WTC11 (cell line): ENCODE data around the gene TNS3. TPM values are rescaled to one million over a fixed set of nuclear protein-coding genes. Genes with fewer than 3 reads are reported as not detected.

Source experiments
- ATAC-seq: fragments of 200-7000 bp; cut with Tn5 transposase; 2 replicates; pipeline ENCODE4 v1.10.0; 2021; ENCODE audit warnings: mild to moderate bottlenecking, moderate library complexity
- CTCF ChIA-PET: fragments of 300-600 bp; sonication (Branson Sonifier 250); formaldehyde crosslinking; loops from one replicate; lab custom pipeline; 2021; ENCODE audit warnings: antibody characterized with exemption; lab: Charles Lee
- POLR2A ChIA-PET: fragments of 350-600 bp; sonication (Branson Sonifier 250); formaldehyde crosslinking; loops from one replicate; lab custom pipeline; 2021; ENCODE audit warnings: antibody characterized with exemption; lab: Charles Lee
- DNase-seq: peaks from one replicate; pipeline ENCODE4 v3.0.0; 2021; ENCODE audit warnings: low spot score
- H3K27ac Mint-ChIP-seq: 2 replicates; pipeline ENCODE4 v1.8.0; 2021; ENCODE audit warnings: mixed read lengths
- H3K27me3 Mint-ChIP-seq: 2 replicates; pipeline ENCODE4 v1.8.0; 2021; ENCODE audit warnings: low read depth, mild to moderate bottlenecking, moderate library complexity, mixed read lengths
- H3K36me3 Mint-ChIP-seq: 2 replicates; pipeline ENCODE4 v1.8.0; 2021; ENCODE audit warnings: mixed read lengths
- H3K4me1 Mint-ChIP-seq: 2 replicates; pipeline ENCODE4 v1.8.0; 2022; ENCODE audit warnings: mixed read lengths
- H3K4me3 Mint-ChIP-seq: 2 replicates; pipeline ENCODE4 v1.8.0; 2021; ENCODE audit warnings: mild to moderate bottlenecking, moderate library complexity, mixed read lengths
- H3K9me3 Mint-ChIP-seq: 2 replicates; pipeline ENCODE4 v1.8.0; 2021; ENCODE audit warnings: mixed read lengths
- AR ChIP-seq: fragments of 250-450 bp; sonication (Bioruptor Pico); IDR thresholded peaks from 2 replicates; pipeline ENCODE4 v1.9.0; 2021; ENCODE audit warnings: mild to moderate bottlenecking
- FOXJ3 ChIP-seq: sonication (generic); formaldehyde crosslinking; IDR thresholded peaks from 2 replicates; pipeline ENCODE4 v1.9.0; 2021; ENCODE audit warnings: missing genetic modification reagents, mild to moderate bottlenecking, borderline replicate concordance
- FOXP1 ChIP-seq: sonication (generic); formaldehyde crosslinking; IDR thresholded peaks from 2 replicates; pipeline ENCODE4 v1.8.0; 2022; ENCODE audit warnings: missing genetic modification reagents, mild to moderate bottlenecking, moderate library complexity, borderline replicate concordance
- GTF2I ChIP-seq: fragments of 250-450 bp; sonication (Bioruptor Pico); conservative IDR thresholded peaks from 2 replicates; pipeline ENCODE4 v1.4.0; 2021; ENCODE audit warnings: mild to moderate bottlenecking
- IRF2 ChIP-seq: sonication (generic); formaldehyde crosslinking; IDR thresholded peaks from 2 replicates; pipeline ENCODE4 v1.8.0; 2022; ENCODE audit warnings: low read depth, missing genetic modification reagents, borderline replicate concordance
- JAZF1 ChIP-seq: fragments of 250-450 bp; sonication (Bioruptor Pico); IDR thresholded peaks from 2 replicates; pipeline ENCODE4 v1.9.0; 2021; ENCODE audit warnings: moderate library complexity, mild to moderate bottlenecking, inconsistent platforms
- MYBL2 ChIP-seq: sonication (generic); formaldehyde crosslinking; IDR thresholded peaks from 2 replicates; pipeline ENCODE4 v1.8.1; 2023; ENCODE audit warnings: mild to moderate bottlenecking, moderate library complexity, missing genetic modification reagents
- NFATC4 ChIP-seq: fragments of 250-450 bp; sonication (Bioruptor Pico); IDR thresholded peaks from 2 replicates; pipeline ENCODE4 v1.9.0; 2021; ENCODE audit warnings: mild to moderate bottlenecking
- PRDM15 ChIP-seq: sonication (generic); formaldehyde crosslinking; IDR thresholded peaks from 2 replicates; pipeline ENCODE4 v1.8.0; 2022; ENCODE audit warnings: missing genetic modification reagents
- RORB ChIP-seq: fragments of 250-450 bp; sonication (Bioruptor Pico); IDR thresholded peaks from 2 replicates; pipeline ENCODE4 v1.9.0; 2021; ENCODE audit warnings: mild to moderate bottlenecking
- ZBTB21 ChIP-seq: sonication (generic); formaldehyde crosslinking; IDR thresholded peaks from 2 replicates; pipeline ENCODE4 v1.8.1; 2023; ENCODE audit warnings: mild to moderate bottlenecking, missing genetic modification reagents, borderline replicate concordance
- ZMAT4 ChIP-seq: fragments of 250-450 bp; sonication (Bioruptor Pico); IDR thresholded peaks from 2 replicates; pipeline ENCODE4 v1.9.0; 2021; ENCODE audit warnings: mild to moderate bottlenecking
- ZNF425 ChIP-seq: fragments of 250-450 bp; sonication (Bioruptor Pico); conservative IDR thresholded peaks from 2 replicates; pipeline ENCODE4 v1.9.0; 2021; ENCODE audit warnings: mild to moderate bottlenecking
- total RNA-seq: library from RNA; stranded (reverse); gene quantifications from 3 replicates; pipeline ENCODE4 v1.2.3, GENCODE V29; 2021
- TF ChIP-seq, protein P1 (sequence below): sonication (generic); formaldehyde crosslinking; IDR thresholded peaks from 2 replicates; pipeline ENCODE4 v1.8.1; 2022; ENCODE audit warnings: low read depth, mild to moderate bottlenecking, moderate library complexity, missing genetic modification reagents, borderline replicate concordance
- TF ChIP-seq, protein P2 (sequence below): fragments of 250-450 bp; sonication (Bioruptor Pico); IDR thresholded peaks from 2 replicates; pipeline ENCODE4 v1.8.0; 2021; ENCODE audit warnings: mild to moderate bottlenecking
- TF ChIP-seq, protein P3 (sequence below): sonication (generic); formaldehyde crosslinking; IDR thresholded peaks from 2 replicates; pipeline ENCODE4 v1.8.1; 2022; ENCODE audit warnings: mild to moderate bottlenecking, moderate library complexity, missing genetic modification reagents

The TNS3 gene
- total RNA-seq, 1 experiment from 2014 or later: 37.7 TPM

GRCh38 chr7:47452295-47452694 lies 129.6 kb downstream of the TNS3 start (continued):
- TF ChIP-seq, protein P1, sequence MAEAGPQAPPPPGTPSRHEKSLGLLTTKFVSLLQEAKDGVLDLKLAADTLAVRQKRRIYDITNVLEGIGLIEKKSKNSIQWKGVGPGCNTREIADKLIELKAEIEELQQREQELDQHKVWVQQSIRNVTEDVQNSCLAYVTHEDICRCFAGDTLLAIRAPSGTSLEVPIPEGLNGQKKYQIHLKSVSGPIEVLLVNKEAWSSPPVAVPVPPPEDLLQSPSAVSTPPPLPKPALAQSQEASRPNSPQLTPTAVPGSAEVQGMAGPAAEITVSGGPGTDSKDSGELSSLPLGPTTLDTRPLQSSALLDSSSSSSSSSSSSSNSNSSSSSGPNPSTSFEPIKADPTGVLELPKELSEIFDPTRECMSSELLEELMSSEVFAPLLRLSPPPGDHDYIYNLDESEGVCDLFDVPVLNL (CRISPR knock-in tag): no peak
- TF ChIP-seq FOXP1 (CRISPR knock-in tag) (no peak), RORB (CRISPR knock-in tag) (no peak), MYBL2 (CRISPR knock-in tag) (no peak), GTF2I (CRISPR knock-in tag) (no peak)

- Mint-ChIP-seq H3K36me3 (no peaks in the 10 kb centered on the region), H3K4me3 (no peak overlapping the region), H3K27me3 (no peaks in the 10 kb centered on the region), H3K4me1 (peaks cover 40% of the 10 kb centered on the region), H3K27ac (no peak overlapping the region), H3K9me3 (no peaks in the 10 kb centered on the region)
- ATAC-seq (no peak), DNase-seq (no peak)
- POLR2A ChIA-PET: interaction anchor here (1.0 kb wide), 1 partner anchor 39 kb away, joined by 3 read pairs; no protein-coding TSS in a partner anchor
- TF ChIP-seq JAZF1 (CRISPR knock-in tag) (no peak), NFATC4 (CRISPR knock-in tag) (no peak), ZNF425 (CRISPR knock-in tag) (no peak), IRF2 (CRISPR knock-in tag) (no peak)
- TF ChIP-seq, protein P2, sequence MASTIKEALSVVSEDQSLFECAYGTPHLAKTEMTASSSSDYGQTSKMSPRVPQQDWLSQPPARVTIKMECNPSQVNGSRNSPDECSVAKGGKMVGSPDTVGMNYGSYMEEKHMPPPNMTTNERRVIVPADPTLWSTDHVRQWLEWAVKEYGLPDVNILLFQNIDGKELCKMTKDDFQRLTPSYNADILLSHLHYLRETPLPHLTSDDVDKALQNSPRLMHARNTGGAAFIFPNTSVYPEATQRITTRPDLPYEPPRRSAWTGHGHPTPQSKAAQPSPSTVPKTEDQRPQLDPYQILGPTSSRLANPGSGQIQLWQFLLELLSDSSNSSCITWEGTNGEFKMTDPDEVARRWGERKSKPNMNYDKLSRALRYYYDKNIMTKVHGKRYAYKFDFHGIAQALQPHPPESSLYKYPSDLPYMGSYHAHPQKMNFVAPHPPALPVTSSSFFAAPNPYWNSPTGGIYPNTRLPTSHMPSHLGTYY: no peak
- CTCF ChIA-PET: interaction anchor here (0.6 to 1.4 kb wide), 3 partner anchors 16 to 130 kb away, joined by 3 to 7 read pairs (median 4); no protein-coding TSS in a partner anchor
Measured at GRCh38 chr7:47451851-47452205, 130.1 kb downstream of the TNS3 start.

DNA sequence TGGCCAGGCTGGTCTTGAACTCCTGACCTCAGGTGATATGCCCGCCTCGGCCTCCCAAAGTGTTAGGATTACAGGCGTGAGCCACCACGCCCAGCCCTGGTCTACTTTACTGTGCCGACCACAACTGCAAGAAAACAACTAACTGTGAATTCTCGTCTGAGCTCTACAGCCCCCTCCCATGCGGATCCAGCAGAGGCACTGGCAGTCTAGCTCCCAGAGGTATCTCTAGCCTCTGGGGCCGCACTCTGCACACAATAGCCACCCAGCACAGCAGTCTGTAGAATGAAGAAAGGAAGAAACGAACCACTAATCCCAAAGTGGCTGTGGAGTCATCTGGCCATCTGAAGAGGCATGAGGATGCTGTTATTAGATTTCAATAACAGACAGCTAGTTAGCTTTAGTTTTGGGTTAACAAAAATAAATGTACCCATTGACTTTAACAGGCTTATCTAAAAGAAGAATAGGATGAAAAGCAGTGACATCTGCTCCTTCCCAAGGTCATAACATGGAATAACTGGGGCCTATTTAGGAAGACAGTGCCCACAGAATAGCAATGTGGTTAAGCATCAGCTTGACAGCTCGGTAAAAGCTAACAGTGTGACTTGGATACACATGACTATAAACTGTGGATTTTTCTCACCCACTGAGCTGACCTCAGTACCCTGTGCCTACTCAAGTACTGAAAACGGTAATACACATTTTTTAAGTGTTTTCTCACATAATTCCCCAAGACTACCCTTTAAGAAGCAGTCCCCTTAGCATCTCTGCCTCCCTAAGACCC lies 131.9 kb downstream of the TNS3 start:
- no peak overlapping the region for H3K4me3 Mint-ChIP-seq
- H3K36me3 Mint-ChIP-seq: no peaks in the 10 kb centered on the region
- POLR2A ChIA-PET: no interaction called here
- no peak for ATAC-seq
- H3K27me3 Mint-ChIP-seq: no peaks in the 10 kb centered on the region
- DNase-seq: no peak
- H3K27ac Mint-ChIP-seq: no peak overlapping the region; the same call in 1 of the 2 replicates
- H3K4me1 Mint-ChIP-seq: peaks cover 25% of the 10 kb centered on the region
- CTCF ChIA-PET: interaction anchor here (1.0 kb wide), 1 partner anchor 369 kb away, joined by 3 read pairs; no protein-coding TSS in a partner anchor
- no peaks in the 10 kb centered on the region for H3K9me3 Mint-ChIP-seq
- TF ChIP-seq JAZF1 (CRISPR knock-in tag): no peak
- TF ChIP-seq AR (CRISPR knock-in tag): no peak
- TF ChIP-seq FOXJ3: no peak
- no peak for TF ChIP-seq PRDM15 (CRISPR knock-in tag)
- no peak for TF ChIP-seq ZBTB21 (CRISPR knock-in tag)
- TF ChIP-seq, protein P3, sequence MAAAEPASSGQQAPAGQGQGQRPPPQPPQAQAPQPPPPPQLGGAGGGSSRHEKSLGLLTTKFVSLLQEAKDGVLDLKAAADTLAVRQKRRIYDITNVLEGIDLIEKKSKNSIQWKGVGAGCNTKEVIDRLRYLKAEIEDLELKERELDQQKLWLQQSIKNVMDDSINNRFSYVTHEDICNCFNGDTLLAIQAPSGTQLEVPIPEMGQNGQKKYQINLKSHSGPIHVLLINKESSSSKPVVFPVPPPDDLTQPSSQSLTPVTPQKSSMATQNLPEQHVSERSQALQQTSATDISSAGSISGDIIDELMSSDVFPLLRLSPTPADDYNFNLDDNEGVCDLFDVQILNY (CRISPR knock-in tag): no peak
- TF ChIP-seq ZMAT4 (CRISPR knock-in tag): no peak
